Trophoblast cell (in vitro differentiated cells and primary cell): ENCODE measurements around the gene COX19.

Experiments
- DNase-seq, 2 donors: peaks; one replicate each; pipeline ENCODE4 v3.0.0-alpha.2; 2016
- H2AFZ ChIP-seq: 2 replicates; pipeline ENCODE4 v1.6.1; 2013; ENCODE audit warnings: low read length, moderate library complexity, mild to moderate bottlenecking; ENCODE audit not compliant: insufficient read depth, poor library complexity
- H2AK5ac ChIP-seq: 2 replicates; pipeline ENCODE4 v1.6.1; 2013; ENCODE audit warnings: mild to moderate bottlenecking, low read length
- H2BK120ac ChIP-seq: 2 replicates; pipeline ENCODE4 v1.6.1; 2013; ENCODE audit warnings: low read length, mild to moderate bottlenecking, moderate library complexity; ENCODE audit not compliant: insufficient read depth, poor library complexity
- H2BK12ac ChIP-seq: 2 replicates; pipeline ENCODE4 v1.6.1; 2013; ENCODE audit warnings: mild to moderate bottlenecking, low read length, moderate library complexity
- H2BK5ac ChIP-seq: 2 replicates; pipeline ENCODE4 v1.6.1; 2013; ENCODE audit warnings: low read length, low read depth, moderate library complexity, mild to moderate bottlenecking; ENCODE audit not compliant: poor library complexity
- H3K14ac ChIP-seq: 2 replicates; pipeline ENCODE4 v1.6.1; 2013; ENCODE audit warnings: mild to moderate bottlenecking, low read length
- H3K18ac ChIP-seq: 2 replicates; pipeline ENCODE4 v1.6.1; 2013; ENCODE audit warnings: mild to moderate bottlenecking, low read length
- H3K23ac ChIP-seq: 2 replicates; pipeline ENCODE4 v1.6.1; 2013; ENCODE audit warnings: low read length
- H3K27ac ChIP-seq: 2 replicates; pipeline ENCODE4 v1.5.1; 2013; ENCODE audit warnings: low read depth, mild to moderate bottlenecking, inconsistent platforms, low read length, moderate library complexity
- H3K27me3 ChIP-seq: 2 replicates; pipeline ENCODE4 v1.6.1; 2013; ENCODE audit warnings: inconsistent platforms, mild to moderate bottlenecking, low read length, moderate library complexity; ENCODE audit not compliant: insufficient read depth
- H3K36me3 ChIP-seq, 2 experiments: 1 replicate in 1 of 2; 2 replicates in 1 of 2; pipeline ENCODE4 v1.6.1; 2013; ENCODE audit warnings: low read length in 2 of 2, mild to moderate bottlenecking in 2 of 2, moderate library complexity in 1 of 2; ENCODE audit not compliant: insufficient read depth in 2 of 2, control insufficient read depth in 1 of 2
- H3K4ac ChIP-seq: 2 replicates; pipeline ENCODE4 v1.6.1; 2013; ENCODE audit warnings: low read depth, mild to moderate bottlenecking, low read length, moderate library complexity
- H3K4me1 ChIP-seq, 2 experiments: 1 replicate in 1 of 2; 2 replicates in 1 of 2; pipeline ENCODE4 v1.6.1; 2013; ENCODE audit warnings: low read length in 2 of 2, mild to moderate bottlenecking in 2 of 2, moderate library complexity in 1 of 2; ENCODE audit not compliant: insufficient read depth in 2 of 2, control insufficient read depth in 1 of 2
- H3K4me2 ChIP-seq: 2 replicates; pipeline ENCODE4 v1.6.1; 2013; ENCODE audit warnings: inconsistent platforms, mild to moderate bottlenecking, low read length, moderate library complexity
- H3K4me3 ChIP-seq: 2 replicates; pipeline ENCODE4 v1.5.1; 2013; ENCODE audit warnings: mild to moderate bottlenecking, low read depth, low read length, inconsistent platforms
- H3K79me1 ChIP-seq: one replicate; pipeline ENCODE4 v1.6.1; 2013; ENCODE audit warnings: low read length
- H3K79me2 ChIP-seq: 2 replicates; pipeline ENCODE4 v1.6.1; 2013; ENCODE audit warnings: low read length, mild to moderate bottlenecking; ENCODE audit not compliant: control insufficient read depth, insufficient read depth, poor library complexity
- H3K9ac ChIP-seq: 2 replicates; pipeline ENCODE4 v1.6.1; 2013; ENCODE audit warnings: mild to moderate bottlenecking, low read length
- H3K9me3 ChIP-seq: 2 replicates; pipeline ENCODE4 v1.6.1; 2013; ENCODE audit warnings: low read depth, mild to moderate bottlenecking, control low read depth, inconsistent platforms, low read length; ENCODE audit not compliant: insufficient read depth
- H4K12ac ChIP-seq: 2 replicates; pipeline ENCODE4 v1.6.1; 2013; ENCODE audit warnings: low read depth, mild to moderate bottlenecking, low read length, moderate library complexity
- H4K8ac ChIP-seq: 2 replicates; pipeline ENCODE4 v1.6.1; 2013; ENCODE audit warnings: low read depth, mild to moderate bottlenecking, low read length, moderate library complexity
- H4K91ac ChIP-seq: one replicate; pipeline ENCODE4 v1.6.1; 2013; ENCODE audit warnings: low read depth, mild to moderate bottlenecking, low read length, moderate library complexity
- WGBS: extraction: QIAGEN DNeasy Blood & Tissue Kit; methylation state at CpG from one replicate; pipeline ENCODE4 v1.1.7; 2013; ENCODE audit warnings: missing lambda C conversion rate; ENCODE audit not compliant: insufficient read length, insufficient coverage; ENCODE audit errors: extremely low coverage; 5-methylcytosine and 5-hydroxymethylcytosine counted together

COX19 gene

DNA sequence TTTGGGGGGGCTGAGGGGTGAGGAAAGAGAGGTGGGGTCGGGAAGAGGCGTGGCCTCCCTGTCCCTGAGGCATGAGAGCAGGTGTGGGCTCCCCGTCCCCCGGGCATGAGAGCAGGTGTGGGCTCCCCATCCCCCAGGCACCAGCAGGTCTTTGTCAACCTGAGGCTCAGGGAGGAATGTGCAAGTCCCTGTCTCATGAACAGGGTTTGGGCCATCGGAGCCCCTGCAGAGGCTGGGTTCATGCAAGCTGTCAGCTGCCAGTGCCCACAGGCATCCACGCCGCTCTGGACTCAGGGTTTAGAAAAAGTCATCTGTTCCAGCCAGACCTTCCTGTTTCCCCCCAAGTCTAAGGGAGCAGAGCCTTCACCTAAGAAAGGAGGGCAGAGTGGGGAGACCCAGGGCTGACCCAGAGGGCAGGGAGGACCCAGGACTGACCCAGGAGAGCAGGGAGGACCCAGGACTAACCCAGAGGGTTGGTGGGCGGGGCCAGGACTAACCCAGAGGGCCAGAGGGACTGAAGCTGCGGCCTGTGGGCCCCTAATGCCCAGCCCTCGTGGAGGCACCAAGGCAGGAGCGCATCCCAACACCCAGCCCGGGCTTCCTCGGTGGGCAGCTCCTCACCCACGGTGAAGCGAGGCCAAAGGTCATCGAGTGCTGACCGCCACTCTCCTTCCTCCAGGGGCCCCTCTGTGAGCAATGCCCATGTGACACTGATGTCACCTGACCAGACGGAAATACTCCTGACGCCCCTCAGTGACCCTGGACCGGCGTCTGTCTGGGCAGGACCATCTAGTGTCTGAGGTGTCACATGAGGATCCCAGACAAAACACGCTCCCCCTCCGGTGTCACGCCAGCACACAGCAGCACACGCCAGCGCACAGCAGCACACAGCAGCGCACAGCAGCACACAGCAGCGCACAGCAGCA, 40.1 kb upstream of the COX19 start:
- Histone ChIP-seq H3K18ac (peak overlapping the region; percentile 28), H4K8ac (no peak overlapping the region), H3K36me3 (peaks cover 4 to 13% of the 10 kb centered on the region in 2 experiments), H3K4ac (peak overlapping the region; percentile 13), H3K14ac (no peak overlapping the region), H3K4me3 (no peak overlapping the region), H2BK5ac (no peak overlapping the region), H3K79me1 (no peaks in the 10 kb centered on the region), H3K27ac (peak overlapping the region; percentile 12), H3K79me2 (no peaks in the 10 kb centered on the region), H2AFZ (no peak overlapping the region), H4K91ac (peak overlapping the region; percentile 28), H3K9me3 (peaks cover 3% of the 10 kb centered on the region), H3K23ac (no peak overlapping the region), H3K9ac (no peak overlapping the region), H2BK12ac (no peak overlapping the region), H2BK120ac (no peak overlapping the region), H2AK5ac (peak overlapping the region; percentile 7), H3K4me2 (no peak overlapping the region), H4K12ac (no peak overlapping the region), H3K27me3 (no peaks in the 10 kb centered on the region), H3K4me1 (peaks cover 11 to 24% of the 10 kb centered on the region in 2 experiments)
- WGBS: no CpG with 5 or more reads among the region's 28 CpGs
- DNase-seq: peak in 1 of 2 donors; percentile 37

DNA sequence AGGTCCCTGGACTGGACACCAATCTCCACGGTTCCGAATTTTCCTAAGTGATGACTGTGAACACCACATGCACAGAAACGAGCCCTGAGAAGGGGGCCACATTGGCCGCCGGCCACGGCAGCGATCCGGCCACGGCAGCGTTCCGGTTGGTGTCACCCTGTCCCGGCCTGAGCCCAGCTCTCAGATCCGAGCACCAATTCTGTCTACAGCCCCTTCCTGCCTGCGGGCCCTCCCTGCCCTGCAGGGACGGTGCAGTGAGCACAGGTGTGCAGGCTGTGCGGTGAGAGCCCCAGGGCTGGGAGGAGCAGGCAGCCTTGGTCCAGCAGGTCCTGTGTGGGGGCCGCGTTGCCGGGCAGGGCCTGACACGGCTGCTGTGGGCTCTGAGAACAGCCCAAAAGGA, 39.3 kb upstream of the COX19 start:
- H3K9me3 ChIP-seq: peaks cover 3% of the 10 kb centered on the region
- H2AK5ac ChIP-seq: no peak overlapping the region
- no peaks in the 10 kb centered on the region for H3K79me1 ChIP-seq
- H4K8ac ChIP-seq: no peak overlapping the region
- no peak overlapping the region for H2BK12ac ChIP-seq
- H3K4ac ChIP-seq: no peak overlapping the region
- no peak overlapping the region for H2BK5ac ChIP-seq
- H3K14ac ChIP-seq: no peak overlapping the region
- no peak overlapping the region for H3K23ac ChIP-seq
- no peaks in the 10 kb centered on the region for H3K27me3 ChIP-seq
- no peak overlapping the region for H3K4me2 ChIP-seq
- H3K4me3 ChIP-seq: no peak overlapping the region
- H4K12ac ChIP-seq: no peak overlapping the region
- H3K36me3 ChIP-seq: peaks cover 9 to 16% of the 10 kb centered on the region in 2 experiments
- no CpG with 5 or more reads among the region's 20 CpGs for WGBS
- peaks cover 11 to 24% of the 10 kb centered on the region in 2 experiments for H3K4me1 ChIP-seq
- no peak overlapping the region for H2BK120ac ChIP-seq
- no peak overlapping the region for H3K9ac ChIP-seq
- H4K91ac ChIP-seq: no peak overlapping the region
- DNase-seq: peak; percentile 54 to 70
- H3K18ac ChIP-seq: no peak overlapping the region
- H3K79me2 ChIP-seq: no peaks in the 10 kb centered on the region
- H3K27ac ChIP-seq: no peak overlapping the region
- H2AFZ ChIP-seq: no peak overlapping the region

DNA sequence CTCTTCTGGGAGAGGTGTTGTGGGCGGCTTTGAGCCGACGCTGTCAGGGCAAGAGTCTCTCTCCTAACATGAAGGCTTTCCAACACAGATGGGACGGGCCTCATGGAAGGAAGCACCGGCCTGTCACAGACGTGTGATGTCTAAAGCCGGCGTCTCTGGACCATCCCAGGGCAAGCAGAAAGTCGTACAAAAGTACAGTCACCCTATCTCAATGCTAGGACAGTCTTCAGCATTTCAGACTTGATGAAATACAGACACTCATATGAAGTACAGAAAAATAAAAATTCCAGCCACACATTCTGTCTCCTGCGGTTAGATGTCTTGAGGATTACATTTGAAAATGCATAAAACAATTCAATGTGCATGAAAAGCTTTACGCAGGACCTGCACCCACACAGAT, 38.2 kb upstream of the COX19 start:
- no peak overlapping the region for H3K9ac ChIP-seq

DNA sequence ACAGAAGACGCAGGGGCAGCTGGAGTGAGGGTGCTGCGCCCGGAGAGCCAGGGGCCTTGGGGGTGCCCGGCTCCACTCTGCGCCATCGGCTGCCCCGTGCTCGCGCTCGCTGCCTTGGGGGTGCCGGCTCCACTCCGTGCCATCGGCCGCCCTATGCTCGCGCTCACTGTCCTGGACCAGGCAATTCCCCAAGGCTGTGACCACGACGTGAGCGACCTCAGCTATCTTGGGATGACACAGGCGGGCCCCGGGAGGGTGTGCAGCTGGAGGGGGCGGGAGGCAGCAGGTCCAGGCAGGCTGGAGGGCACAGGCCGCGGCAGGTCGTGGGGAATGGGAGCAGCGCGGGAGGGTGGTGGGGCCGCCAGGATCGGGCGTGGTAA, 37.4 kb upstream of the COX19 start:
- Histone ChIP-seq H3K79me2 (no peaks in the 10 kb centered on the region), H3K79me1 (no peaks in the 10 kb centered on the region), H2BK120ac (no peak overlapping the region), H3K4me3 (no peak overlapping the region), H3K14ac (no peak overlapping the region), H3K9ac (no peak overlapping the region), H3K4me1 (peaks cover 11 to 24% of the 10 kb centered on the region in 2 experiments), H3K36me3 (peaks cover 17 to 18% of the 10 kb centered on the region in 2 experiments), H3K4me2 (no peak overlapping the region), H2BK5ac (no peak overlapping the region), H3K18ac (peak overlapping the region; percentile 7), H3K23ac (no peak overlapping the region), H4K12ac (no peak overlapping the region), H2AFZ (no peak overlapping the region), H3K4ac (no peak overlapping the region), H4K8ac (no peak overlapping the region), H4K91ac (no peak overlapping the region), H3K27me3 (no peaks in the 10 kb centered on the region), H3K27ac (no peak overlapping the region), H3K9me3 (peaks cover 7% of the 10 kb centered on the region), H2BK12ac (no peak overlapping the region), H2AK5ac (no peak overlapping the region)
- DNase-seq: no peak
- no CpG with 5 or more reads among the region's 30 CpGs for WGBS

More for the DNA sequence above, 38.2 kb upstream of the COX19 start:
- DNase-seq: no peak
- Histone ChIP-seq H3K9me3 (peaks cover 6% of the 10 kb centered on the region), H2AFZ (no peak overlapping the region), H2AK5ac (no peak overlapping the region), H3K18ac (no peak overlapping the region), H4K91ac (no peak overlapping the region), H2BK12ac (no peak overlapping the region), H4K8ac (no peak overlapping the region), H3K27ac (no peak overlapping the region), H3K79me2 (no peaks in the 10 kb centered on the region), H3K79me1 (no peaks in the 10 kb centered on the region), H2BK5ac (no peak overlapping the region), H3K4me3 (no peak overlapping the region), H3K36me3 (peaks cover 15 to 23% of the 10 kb centered on the region in 2 experiments), H2BK120ac (no peak overlapping the region), H3K27me3 (no peaks in the 10 kb centered on the region), H3K23ac (no peak overlapping the region), H3K4ac (no peak overlapping the region), H4K12ac (no peak overlapping the region), H3K4me2 (no peak overlapping the region), H3K14ac (no peak overlapping the region), H3K4me1 (peaks cover 11 to 24% of the 10 kb centered on the region in 2 experiments)
- WGBS: no CpG with 5 or more reads among the region's 11 CpGs
